HEK293 (cell line): ENCODE measurements around the gene PTK7.

Source experiments
- CTCF ChIA-PET: fragments of 350-600 bp; formaldehyde crosslinking; extraction: SDS; loops from one replicate; lab custom pipeline; 2021; ENCODE audit warnings: antibody characterized with exemption; lab: Yijun Ruan, JAX
- POLR2A ChIA-PET: fragments of 300-600 bp; formaldehyde crosslinking; extraction: SDS; loops from one replicate; lab custom pipeline; 2020; ENCODE audit warnings: antibody characterized with exemption, inconsistent platforms; lab: Yijun Ruan, JAX
- H3K27ac ChIP-seq: fragments of 200-500 bp; sonication (Bioruptor generic); 2 replicates; pipeline ENCODE4 v1.5.1; 2014; ENCODE audit warnings: low read depth, low read length, control low read depth, inconsistent platforms; ENCODE audit errors: extremely low read depth
- H3K36me3 ChIP-seq, 2 experiments: fragments of 200-500 bp in 1 of 2; sonication (Bioruptor generic) in 1 of 2; 1 replicate in 1 of 2; 2 replicates in 1 of 2; pipeline ENCODE4 v1.5.1; 2014 to 2017; ENCODE audit warnings: inconsistent platforms in 2 of 2, low read length in 2 of 2; ENCODE audit not compliant: control insufficient read depth in 2 of 2, insufficient read depth in 1 of 2
- H3K4me1 ChIP-seq: fragments of 200-500 bp; sonication (Bioruptor generic); 2 replicates; pipeline ENCODE4 v1.5.1; 2014; ENCODE audit warnings: mild to moderate bottlenecking, low read length, inconsistent platforms; ENCODE audit not compliant: control insufficient read depth, insufficient read depth
- H3K4me3 ChIP-seq: 2 replicates; pipeline ENCODE4 v1.5.1; 2011; ENCODE audit warnings: low read depth, mild to moderate bottlenecking, control low read depth, low read length, moderate library complexity
- H3K9me3 ChIP-seq: fragments of 200-500 bp; sonication (Bioruptor generic); 2 replicates; pipeline ENCODE4 v1.5.1; 2014; ENCODE audit warnings: low read depth, low read length, inconsistent platforms; ENCODE audit not compliant: control insufficient read depth, insufficient read depth
- GLIS1 ChIP-seq: fragments of 450-650 bp; formaldehyde crosslinking; IDR thresholded peaks from 2 replicates; pipeline ENCODE4 v1.5.1; 2016; ENCODE audit warnings: missing biosample characterization, missing genetic modification characterization
- SCRT1 ChIP-seq: fragments of 450-650 bp; formaldehyde crosslinking; IDR thresholded peaks from 2 replicates; pipeline ENCODE4 v1.5.1; 2016; ENCODE audit warnings: missing biosample characterization, missing genetic modification characterization, borderline replicate concordance
- SCRT2 ChIP-seq: fragments of 450-650 bp; formaldehyde crosslinking; IDR thresholded peaks from 2 replicates; pipeline ENCODE4 v1.5.1; 2016; ENCODE audit warnings: missing biosample characterization, missing genetic modification characterization
- ZNF133 ChIP-seq: fragments of 450-650 bp; formaldehyde crosslinking; IDR thresholded peaks from 2 replicates; pipeline ENCODE4 v1.5.1; 2016; ENCODE audit warnings: missing biosample characterization, missing genetic modification characterization
- ZNF223 ChIP-seq: fragments of 450-650 bp; formaldehyde crosslinking; IDR thresholded peaks from 2 replicates; pipeline ENCODE4 v1.5.1; 2016; ENCODE audit warnings: missing biosample characterization, missing genetic modification characterization
- ZNF335 ChIP-seq: fragments of 450-650 bp; formaldehyde crosslinking; conservative IDR thresholded peaks from 2 replicates; pipeline ENCODE4 v1.5.1; 2016; ENCODE audit warnings: missing biosample characterization, missing genetic modification characterization
- ZNF544 ChIP-seq: fragments of 450-650 bp; formaldehyde crosslinking; IDR thresholded peaks from 2 replicates; pipeline ENCODE4 v1.5.0; 2017; ENCODE audit warnings: missing biosample characterization, missing genetic modification characterization
- ZNF560 ChIP-seq: fragments of 450-650 bp; formaldehyde crosslinking; IDR thresholded peaks from 2 replicates; pipeline ENCODE4 v1.5.1; 2017; ENCODE audit warnings: missing biosample characterization, missing genetic modification characterization, borderline replicate concordance
- ZNF600 ChIP-seq: fragments of 450-650 bp; formaldehyde crosslinking; IDR thresholded peaks from 2 replicates; pipeline ENCODE4 v1.5.1; 2016; ENCODE audit warnings: missing biosample characterization, missing genetic modification characterization
- ZNF658 ChIP-seq: fragments of 450-650 bp; formaldehyde crosslinking; IDR thresholded peaks from 2 replicates; pipeline ENCODE4; 2016; ENCODE audit warnings: missing biosample characterization, missing genetic modification characterization
- ZNF664 ChIP-seq: fragments of 450-650 bp; formaldehyde crosslinking; IDR thresholded peaks from 2 replicates; pipeline ENCODE4 v1.5.1; 2016; ENCODE audit warnings: missing biosample characterization, missing genetic modification characterization
- TF ChIP-seq, protein P1 (sequence below): fragments of 450-650 bp; formaldehyde crosslinking; IDR thresholded peaks from 2 replicates; pipeline ENCODE4 v1.5.1; 2016; ENCODE audit warnings: missing biosample characterization, missing genetic modification characterization
- TF ChIP-seq, protein P2 (sequence below): fragments of 450-650 bp; formaldehyde crosslinking; IDR thresholded peaks from 2 replicates; pipeline ENCODE4 v1.5.1; 2017; ENCODE audit warnings: missing biosample characterization, mild to moderate bottlenecking, missing genetic modification characterization, moderate library complexity
- TF ChIP-seq, protein P3 (sequence below): fragments of 450-650 bp; formaldehyde crosslinking; conservative IDR thresholded peaks from 2 replicates; pipeline ENCODE4 v1.5.1; 2016; ENCODE audit warnings: low read depth, missing biosample characterization, missing genetic modification characterization
- TF ChIP-seq, protein P4 (sequence below): fragments of 450-650 bp; formaldehyde crosslinking; IDR thresholded peaks from 2 replicates; pipeline ENCODE4 v1.5.1; 2016; ENCODE audit warnings: missing biosample characterization, missing genetic modification characterization
- TF ChIP-seq, protein P5 (sequence below): fragments of 450-650 bp; formaldehyde crosslinking; IDR thresholded peaks from 2 replicates; pipeline ENCODE4 v1.5.1; 2016; ENCODE audit warnings: missing biosample characterization, missing genetic modification characterization

Gene PTK7

DNA sequence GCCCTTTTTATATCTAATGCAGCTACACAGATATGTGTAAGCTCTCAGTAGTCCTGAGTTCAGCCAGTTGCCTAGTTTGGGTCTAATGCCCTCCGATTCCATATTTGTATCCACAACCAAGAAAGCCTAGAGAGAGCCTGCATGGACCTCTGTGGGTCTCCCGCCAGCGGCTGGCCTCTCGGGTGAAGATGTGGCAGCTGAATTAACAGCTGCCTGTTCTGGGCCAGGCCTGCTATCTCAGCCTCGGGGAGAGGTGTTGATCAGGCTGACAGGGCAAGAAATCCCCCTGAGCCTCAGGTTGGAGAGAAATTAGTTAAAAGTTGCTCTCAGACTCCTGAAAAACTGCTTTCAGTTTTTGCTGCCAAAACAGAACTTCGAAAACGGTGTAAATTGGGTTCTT, 19.8 kb downstream of the PTK7 start:
- H3K36me3 ChIP-seq, result no peaks in the 10 kb centered on the region
- H3K4me1 ChIP-seq, result peaks cover 38% of the 10 kb centered on the region
- TF ChIP-seq ZNF133 (tag by site-specific recombination), result no peak
- TF ChIP-seq, protein P1, sequence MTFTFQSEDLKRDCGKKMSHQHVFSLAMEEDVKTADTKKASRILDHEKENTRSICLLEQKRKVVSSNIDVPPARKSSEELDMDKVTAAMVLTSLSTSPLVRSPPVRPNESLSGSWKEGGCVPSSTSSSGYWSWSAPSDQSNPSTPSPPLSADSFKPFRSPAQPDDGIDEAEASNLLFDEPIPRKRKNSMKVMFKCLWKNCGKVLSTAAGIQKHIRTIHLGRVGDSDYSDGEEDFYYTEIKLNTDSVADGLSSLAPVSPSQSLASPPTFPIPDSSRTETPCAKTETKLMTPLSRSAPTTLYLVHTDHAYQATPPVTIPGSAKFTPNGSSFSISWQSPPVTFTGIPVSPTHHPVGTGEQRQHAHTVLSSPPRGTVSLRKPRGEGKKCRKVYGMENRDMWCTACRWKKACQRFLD (tag by site-specific recombination), result no peak
- TF ChIP-seq, all 188 proteins: peak for 0
- no peak overlapping the region for H3K4me3 ChIP-seq
- CTCF ChIA-PET, result interaction anchor here (1.0 to 1.1 kb wide), 2 partner anchors 12 to 48 kb away, joined by 3 read pairs; no protein-coding TSS in a partner anchor
- POLR2A ChIA-PET, result interaction anchor here (0.6 to 1.1 kb wide), 4 partner anchors 9 to 420 kb away, joined by 3 to 5 read pairs (median 3); partner anchors contain the start of gene PTK7
- H3K9me3 ChIP-seq, result no peaks in the 10 kb centered on the region
- H3K27ac ChIP-seq, result peak overlapping the region; percentile 61

DNA sequence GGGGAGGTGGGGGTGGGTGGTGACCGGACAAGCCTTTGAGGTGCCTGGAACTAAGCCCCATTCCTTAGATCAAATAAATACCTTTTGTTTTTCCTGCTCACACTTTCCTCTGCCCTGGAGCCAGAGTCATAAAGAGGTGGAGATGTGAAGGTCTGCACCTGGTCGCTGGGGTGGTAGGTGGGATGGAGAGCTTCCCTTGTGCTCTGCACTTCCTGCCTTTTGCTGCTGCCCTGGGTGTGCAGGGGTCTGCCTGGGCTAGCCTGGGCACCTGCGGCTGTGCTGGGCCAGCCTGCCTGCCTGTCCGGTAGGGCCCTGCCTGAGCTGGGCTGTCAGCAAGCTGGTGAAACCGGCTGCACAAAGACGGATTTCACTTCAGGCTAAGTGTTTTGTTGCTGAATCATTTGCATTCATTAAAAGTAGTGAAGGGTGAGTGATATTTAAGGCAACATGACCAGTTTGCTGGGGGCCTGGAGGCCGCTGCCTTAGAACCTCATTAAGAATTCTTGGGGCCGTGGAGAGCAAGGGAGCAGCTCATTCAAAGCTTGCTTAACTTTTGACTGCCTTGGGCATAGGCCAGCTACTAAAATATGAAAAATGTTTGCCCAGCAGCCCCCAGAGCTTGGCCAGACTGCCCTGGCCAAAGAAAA, 20.5 kb downstream of the PTK7 start:
- Histone ChIP-seq H3K27ac (peak overlapping the region; percentile 61), H3K4me3 (no peak overlapping the region), H3K36me3 (no peaks in the 10 kb centered on the region), H3K9me3 (no peaks in the 10 kb centered on the region), H3K4me1 (peaks cover 32% of the 10 kb centered on the region)
- POLR2A ChIA-PET, result interaction anchor here (0.6 to 1.1 kb wide), 3 partner anchors 10 to 420 kb away, joined by 3 to 5 read pairs (median 3); partner anchors contain the start of gene PTK7
- CTCF ChIA-PET, result interaction anchor here (0.9 to 1.1 kb wide), 3 partner anchors 13 to 47 kb away, joined by 3 read pairs; no protein-coding TSS in a partner anchor
- peak; percentile 70 for TF ChIP-seq GLIS1 (tag by site-specific recombination)
- TF ChIP-seq ZNF544, result no peak
- 0 out of 2 replicates have a peak, but pooled peaks have one; percentile 37 for TF ChIP-seq ZNF335 (tag by site-specific recombination)
- peak; percentile 78 for TF ChIP-seq SCRT2 (tag by site-specific recombination)
- TF ChIP-seq, protein P2, sequence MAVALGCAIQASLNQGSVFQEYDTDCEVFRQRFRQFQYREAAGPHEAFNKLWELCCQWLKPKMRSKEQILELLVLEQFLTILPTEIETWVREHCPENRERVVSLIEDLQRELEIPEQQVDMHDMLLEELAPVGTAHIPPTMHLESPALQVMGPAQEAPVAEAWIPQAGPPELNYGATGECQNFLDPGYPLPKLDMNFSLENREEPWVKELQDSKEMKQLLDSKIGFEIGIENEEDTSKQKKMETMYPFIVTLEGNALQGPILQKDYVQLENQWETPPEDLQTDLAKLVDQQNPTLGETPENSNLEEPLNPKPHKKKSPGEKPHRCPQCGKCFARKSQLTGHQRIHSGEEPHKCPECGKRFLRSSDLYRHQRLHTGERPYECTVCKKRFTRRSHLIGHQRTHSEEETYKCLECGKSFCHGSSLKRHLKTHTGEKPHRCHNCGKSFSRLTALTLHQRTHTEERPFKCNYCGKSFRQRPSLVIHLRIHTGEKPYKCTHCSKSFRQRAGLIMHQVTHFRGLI (tag by site-specific recombination), result peak; percentile 59
- no peak for TF ChIP-seq ZNF658
- TF ChIP-seq ZNF223, result no peak
- TF ChIP-seq, protein P3, sequence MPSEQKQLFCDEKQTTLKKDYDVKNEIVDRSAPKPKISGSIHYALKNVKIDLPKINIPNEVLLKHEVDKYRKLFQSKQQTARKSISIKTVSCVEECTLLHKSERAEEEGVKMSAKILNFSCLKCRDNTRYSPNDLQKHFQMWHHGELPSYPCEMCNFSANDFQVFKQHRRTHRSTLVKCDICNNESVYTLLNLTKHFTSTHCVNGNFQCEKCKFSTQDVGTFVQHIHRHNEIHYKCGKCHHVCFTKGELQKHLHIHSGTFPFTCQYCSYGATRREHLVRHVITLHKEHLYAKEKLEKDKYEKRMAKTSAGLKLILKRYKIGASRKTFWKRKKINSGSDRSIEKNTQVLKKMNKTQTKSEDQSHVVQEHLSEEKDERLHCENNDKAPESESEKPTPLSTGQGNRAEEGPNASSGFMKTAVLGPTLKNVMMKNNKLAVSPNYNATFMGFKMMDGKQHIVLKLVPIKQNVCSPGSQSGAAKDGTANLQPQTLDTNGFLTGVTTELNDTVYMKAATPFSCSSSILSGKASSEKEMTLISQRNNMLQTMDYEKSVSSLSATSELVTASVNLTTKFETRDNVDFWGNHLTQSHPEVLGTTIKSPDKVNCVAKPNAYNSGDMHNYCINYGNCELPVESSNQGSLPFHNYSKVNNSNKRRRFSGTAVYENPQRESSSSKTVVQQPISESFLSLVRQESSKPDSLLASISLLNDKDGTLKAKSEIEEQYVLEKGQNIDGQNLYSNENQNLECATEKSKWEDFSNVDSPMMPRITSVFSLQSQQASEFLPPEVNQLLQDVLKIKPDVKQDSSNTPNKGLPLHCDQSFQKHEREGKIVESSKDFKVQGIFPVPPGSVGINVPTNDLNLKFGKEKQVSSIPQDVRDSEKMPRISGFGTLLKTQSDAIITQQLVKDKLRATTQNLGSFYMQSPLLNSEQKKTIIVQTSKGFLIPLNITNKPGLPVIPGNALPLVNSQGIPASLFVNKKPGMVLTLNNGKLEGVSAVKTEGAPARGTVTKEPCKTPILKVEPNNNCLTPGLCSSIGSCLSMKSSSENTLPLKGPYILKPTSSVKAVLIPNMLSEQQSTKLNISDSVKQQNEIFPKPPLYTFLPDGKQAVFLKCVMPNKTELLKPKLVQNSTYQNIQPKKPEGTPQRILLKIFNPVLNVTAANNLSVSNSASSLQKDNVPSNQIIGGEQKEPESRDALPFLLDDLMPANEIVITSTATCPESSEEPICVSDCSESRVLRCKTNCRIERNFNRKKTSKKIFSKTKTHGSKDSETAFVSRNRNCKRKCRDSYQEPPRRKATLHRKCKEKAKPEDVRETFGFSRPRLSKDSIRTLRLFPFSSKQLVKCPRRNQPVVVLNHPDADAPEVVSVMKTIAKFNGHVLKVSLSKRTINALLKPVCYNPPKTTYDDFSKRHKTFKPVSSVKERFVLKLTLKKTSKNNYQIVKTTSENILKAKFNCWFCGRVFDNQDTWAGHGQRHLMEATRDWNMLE (tag by site-specific recombination), result no peak
- peak; percentile 75 for TF ChIP-seq ZNF600
- TF ChIP-seq SCRT1 (tag by site-specific recombination), result peak; percentile 74; the same call in 1 of the 2 replicates
- TF ChIP-seq ZNF560 (tag by site-specific recombination), result no peak
- TF ChIP-seq, protein P4, sequence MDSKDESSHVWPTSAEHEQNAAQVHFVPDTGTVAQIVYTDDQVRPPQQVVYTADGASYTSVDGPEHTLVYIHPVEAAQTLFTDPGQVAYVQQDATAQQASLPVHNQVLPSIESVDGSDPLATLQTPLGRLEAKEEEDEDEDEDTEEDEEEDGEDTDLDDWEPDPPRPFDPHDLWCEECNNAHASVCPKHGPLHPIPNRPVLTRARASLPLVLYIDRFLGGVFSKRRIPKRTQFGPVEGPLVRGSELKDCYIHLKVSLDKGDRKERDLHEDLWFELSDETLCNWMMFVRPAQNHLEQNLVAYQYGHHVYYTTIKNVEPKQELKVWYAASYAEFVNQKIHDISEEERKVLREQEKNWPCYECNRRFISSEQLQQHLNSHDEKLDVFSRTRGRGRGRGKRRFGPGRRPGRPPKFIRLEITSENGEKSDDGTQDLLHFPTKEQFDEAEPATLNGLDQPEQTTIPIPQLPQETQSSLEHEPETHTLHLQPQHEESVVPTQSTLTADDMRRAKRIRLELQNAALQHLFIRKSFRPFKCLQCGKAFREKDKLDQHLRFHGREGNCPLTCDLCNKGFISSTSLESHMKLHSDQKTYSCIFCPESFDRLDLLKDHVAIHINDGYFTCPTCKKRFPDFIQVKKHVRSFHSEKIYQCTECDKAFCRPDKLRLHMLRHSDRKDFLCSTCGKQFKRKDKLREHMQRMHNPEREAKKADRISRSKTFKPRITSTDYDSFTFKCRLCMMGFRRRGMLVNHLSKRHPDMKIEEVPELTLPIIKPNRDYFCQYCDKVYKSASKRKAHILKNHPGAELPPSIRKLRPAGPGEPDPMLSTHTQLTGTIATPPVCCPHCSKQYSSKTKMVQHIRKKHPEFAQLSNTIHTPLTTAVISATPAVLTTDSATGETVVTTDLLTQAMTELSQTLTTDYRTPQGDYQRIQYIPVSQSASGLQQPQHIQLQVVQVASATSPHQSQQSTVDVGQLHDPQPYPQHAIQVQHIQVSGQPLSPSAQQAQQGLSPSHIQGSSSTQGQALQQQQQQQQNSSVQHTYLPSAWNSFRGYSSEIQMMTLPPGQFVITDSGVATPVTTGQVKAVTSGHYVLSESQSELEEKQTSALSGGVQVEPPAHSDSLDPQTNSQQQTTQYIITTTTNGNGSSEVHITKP (tag by site-specific recombination), result no peak
- TF ChIP-seq, protein P5, sequence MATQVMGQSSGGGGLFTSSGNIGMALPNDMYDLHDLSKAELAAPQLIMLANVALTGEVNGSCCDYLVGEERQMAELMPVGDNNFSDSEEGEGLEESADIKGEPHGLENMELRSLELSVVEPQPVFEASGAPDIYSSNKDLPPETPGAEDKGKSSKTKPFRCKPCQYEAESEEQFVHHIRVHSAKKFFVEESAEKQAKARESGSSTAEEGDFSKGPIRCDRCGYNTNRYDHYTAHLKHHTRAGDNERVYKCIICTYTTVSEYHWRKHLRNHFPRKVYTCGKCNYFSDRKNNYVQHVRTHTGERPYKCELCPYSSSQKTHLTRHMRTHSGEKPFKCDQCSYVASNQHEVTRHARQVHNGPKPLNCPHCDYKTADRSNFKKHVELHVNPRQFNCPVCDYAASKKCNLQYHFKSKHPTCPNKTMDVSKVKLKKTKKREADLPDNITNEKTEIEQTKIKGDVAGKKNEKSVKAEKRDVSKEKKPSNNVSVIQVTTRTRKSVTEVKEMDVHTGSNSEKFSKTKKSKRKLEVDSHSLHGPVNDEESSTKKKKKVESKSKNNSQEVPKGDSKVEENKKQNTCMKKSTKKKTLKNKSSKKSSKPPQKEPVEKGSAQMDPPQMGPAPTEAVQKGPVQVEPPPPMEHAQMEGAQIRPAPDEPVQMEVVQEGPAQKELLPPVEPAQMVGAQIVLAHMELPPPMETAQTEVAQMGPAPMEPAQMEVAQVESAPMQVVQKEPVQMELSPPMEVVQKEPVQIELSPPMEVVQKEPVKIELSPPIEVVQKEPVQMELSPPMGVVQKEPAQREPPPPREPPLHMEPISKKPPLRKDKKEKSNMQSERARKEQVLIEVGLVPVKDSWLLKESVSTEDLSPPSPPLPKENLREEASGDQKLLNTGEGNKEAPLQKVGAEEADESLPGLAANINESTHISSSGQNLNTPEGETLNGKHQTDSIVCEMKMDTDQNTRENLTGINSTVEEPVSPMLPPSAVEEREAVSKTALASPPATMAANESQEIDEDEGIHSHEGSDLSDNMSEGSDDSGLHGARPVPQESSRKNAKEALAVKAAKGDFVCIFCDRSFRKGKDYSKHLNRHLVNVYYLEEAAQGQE (tag by site-specific recombination), result no peak
- no peak for TF ChIP-seq ZNF664 (tag by site-specific recombination)
